Natural killer cell (primary cell): ENCODE data around the gene DUSP5. TPM values are rescaled to one million over a fixed set of nuclear protein-coding genes. Genes with fewer than 3 reads are reported as not detected.

Source experiments
- ATAC-seq, 3 donors: fragments of 150-1000 bp in 2 of 3; fragments of 200-7000 bp in 1 of 3; cut with Tn5 transposase; 1 replicate in 1 of 3; 2 replicates in 2 of 3; pipeline ENCODE4 v1.10.0; 2021; ENCODE audit warnings: mild to moderate bottlenecking in 2 of 3, moderate library complexity in 2 of 3
- DNase-seq, 2 donors: peaks; one replicate each; pipeline versions ENCODE4 v3.0.0 to v3.0.0-alpha.2; 2013 to 2021; ENCODE audit warnings: mixed read lengths in 1 of 2
- H3K27ac ChIP-seq: one replicate; pipeline ENCODE4 v1.5.1; 2013; ENCODE audit warnings: mild to moderate bottlenecking, low read length
- H3K27me3 ChIP-seq: one replicate; pipeline ENCODE4 v1.6.1; 2013; ENCODE audit warnings: low read length; ENCODE audit not compliant: control insufficient read depth, insufficient read depth
- H3K36me3 ChIP-seq: one replicate; pipeline ENCODE4 v1.6.1; 2013; ENCODE audit warnings: low read length; ENCODE audit not compliant: control insufficient read depth, insufficient read depth
- H3K4me1 ChIP-seq: one replicate; pipeline ENCODE4 v1.6.1; 2013; ENCODE audit warnings: low read length; ENCODE audit not compliant: control insufficient read depth, insufficient read depth
- H3K4me3 ChIP-seq: one replicate; pipeline ENCODE4 v1.5.1; 2013; ENCODE audit warnings: low read length
- H3K9me3 ChIP-seq: one replicate; pipeline ENCODE4 v1.6.1; 2013; ENCODE audit warnings: low read length; ENCODE audit not compliant: control insufficient read depth, insufficient read depth
- H3K27ac Mint-ChIP-seq, 2 donors: one replicate each; pipeline ENCODE4 v1.8.0; 2022; ENCODE audit warnings: mild to moderate bottlenecking in 2 of 2, mixed read lengths in 2 of 2, moderate library complexity in 1 of 2
- H3K27me3 Mint-ChIP-seq, 2 donors: one replicate each; pipeline ENCODE4 v1.8.0; 2022; ENCODE audit warnings: low read depth in 2 of 2, mixed read lengths in 2 of 2
- H3K36me3 Mint-ChIP-seq: one replicate; pipeline ENCODE4 v1.8.0; 2022; ENCODE audit warnings: mixed read lengths
- H3K4me1 Mint-ChIP-seq, 2 donors: one replicate each; pipeline ENCODE4 v1.8.0; 2022; ENCODE audit warnings: mixed read lengths in 2 of 2
- H3K4me3 Mint-ChIP-seq: one replicate; pipeline ENCODE4 v1.8.0; 2022; ENCODE audit warnings: mild to moderate bottlenecking, moderate library complexity, mixed read lengths
- H3K9me3 Mint-ChIP-seq, 2 donors: one replicate each; pipeline ENCODE4 v1.8.0; 2022; ENCODE audit warnings: mixed read lengths in 2 of 2
- CTCF ChIP-seq: fragments of 200-600 bp; IDR thresholded peaks from one replicate; pipeline ENCODE4 v1.8.0; 2022; ENCODE audit warnings: antibody characterized with exemption
- WGBS: methylation state at CpG from one replicate; pipeline ENCODE4 v1.1.7; 2013; ENCODE audit warnings: missing lambda C conversion rate; ENCODE audit not compliant: insufficient coverage; 5-methylcytosine and 5-hydroxymethylcytosine counted together
- intact Hi-C: fragments of 100-400 bp; cut with micrococcal nuclease; formaldehyde crosslinking; loops from one replicate; pipeline ENCODE4 v1.14.2; 2022
- total RNA-seq, 4 donors: library from RNA; stranded (reverse); fragments of 120-200 nt in 1 of 4; gene quantifications; one replicate each; pipeline versions ENCODE4 v1.2.3 to v1.2.4, GENCODE V29; 2013 to 2022

Gene DUSP5
- total RNA-seq, 3 donors from 2014 or later (not counting 1 experiment from before 2014, with no cell fraction given): 56.3 to 98.9 (median 69.6) TPM

DNA sequence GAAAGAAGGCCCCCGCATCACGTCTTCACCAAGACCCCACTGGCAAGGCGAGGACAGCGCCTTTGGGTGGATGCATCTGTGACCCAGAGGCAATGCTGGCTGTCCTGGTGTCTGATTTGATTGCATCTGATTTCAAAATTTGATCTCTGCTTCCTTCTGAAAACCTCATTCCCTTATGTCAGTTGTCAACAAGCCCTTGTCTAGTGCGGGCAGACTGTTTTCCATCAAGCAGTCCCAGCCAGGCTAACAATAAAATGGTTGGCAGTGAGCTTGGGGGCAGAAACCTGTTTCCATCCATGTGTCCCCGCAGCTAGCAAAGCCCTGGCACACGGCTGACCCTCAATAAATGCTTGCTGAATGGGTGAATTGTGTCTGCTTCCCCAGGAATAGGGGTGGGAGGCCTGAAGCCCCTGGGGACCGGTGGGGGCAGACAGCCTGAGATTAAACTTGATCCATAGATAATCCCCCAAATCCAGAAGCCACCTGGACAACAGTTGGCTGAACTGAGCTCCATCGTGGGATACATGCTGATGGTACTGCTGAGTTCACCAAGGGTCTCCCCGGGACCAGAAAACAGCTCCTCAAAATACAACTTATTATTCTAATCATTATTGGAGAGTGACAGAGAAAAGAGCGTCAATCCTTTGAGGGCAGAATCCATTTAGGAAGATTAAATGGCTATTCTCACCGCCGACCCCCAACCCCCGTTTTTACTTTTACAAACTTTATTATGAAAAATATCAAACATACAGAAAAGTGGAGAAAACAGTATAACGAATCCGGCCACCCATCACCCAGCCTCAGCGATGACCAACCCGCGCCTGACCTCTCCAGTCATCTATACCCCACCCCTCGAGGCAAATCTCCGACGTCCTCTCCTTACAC lies 912 bp upstream of the DUSP5 start:
- intact Hi-C loops: loop anchor here (1.0 to 5.0 kb wide), 4 partner anchors 54 to 284 kb away; no protein-coding TSS in a partner anchor
- 27% methylated on average over 21 of the region's 22 CpGs for WGBS
- Mint-ChIP-seq H3K27me3 (no peaks in the 10 kb centered on the region), H3K36me3 (no peaks in the 10 kb centered on the region), H3K4me1 (peaks cover 51 to 67% of the 10 kb centered on the region in 2 donors), H3K27ac (peak overlapping the region; percentile 93 to 96), H3K4me3 (peak overlapping the region; percentile 97), H3K9me3 (no peaks in the 10 kb centered on the region)
- Histone ChIP-seq H3K4me1 (peaks cover 48% of the 10 kb centered on the region), H3K36me3 (no peaks in the 10 kb centered on the region), H3K9me3 (no peaks in the 10 kb centered on the region), H3K4me3 (peak overlapping the region; percentile 66), H3K27me3 (no peaks in the 10 kb centered on the region), H3K27ac (peak overlapping the region; percentile 72)
- ATAC-seq: no peak
- peak in 1 of 2 donors; percentile 25 for DNase-seq
- TF ChIP-seq CTCF: no peak

GRCh38 chr10:110498087-110498981 lies 627 bp downstream of the DUSP5 start:
- H3K4me3 Mint-ChIP-seq: peak overlapping the region; percentile 96
- Histone ChIP-seq H3K9me3 (no peaks in the 10 kb centered on the region), H3K4me3 (peak overlapping the region; percentile 62), H3K4me1 (peaks cover 60% of the 10 kb centered on the region), H3K27me3 (no peaks in the 10 kb centered on the region), H3K36me3 (no peaks in the 10 kb centered on the region), H3K27ac (peak overlapping the region; percentile 44)
- no peaks in the 10 kb centered on the region for H3K36me3 Mint-ChIP-seq
- WGBS: 3% methylated on average over 100 of the region's 107 CpGs
- H3K27ac Mint-ChIP-seq: peak overlapping the region; percentile 96
- H3K9me3 Mint-ChIP-seq: no peaks in the 10 kb centered on the region
- peak; percentile 11 for TF ChIP-seq CTCF
- ATAC-seq: peak; percentile 37 to 53 (median 49)
- intact Hi-C loops: loop anchor here (5.0 kb wide), 3 partner anchors 56 to 286 kb away; no protein-coding TSS in a partner anchor
- H3K27me3 Mint-ChIP-seq: no peaks in the 10 kb centered on the region
- peak; percentile 63 to 81 for DNase-seq
- peaks cover 66 to 79% of the 10 kb centered on the region in 2 donors for H3K4me1 Mint-ChIP-seq

DNA sequence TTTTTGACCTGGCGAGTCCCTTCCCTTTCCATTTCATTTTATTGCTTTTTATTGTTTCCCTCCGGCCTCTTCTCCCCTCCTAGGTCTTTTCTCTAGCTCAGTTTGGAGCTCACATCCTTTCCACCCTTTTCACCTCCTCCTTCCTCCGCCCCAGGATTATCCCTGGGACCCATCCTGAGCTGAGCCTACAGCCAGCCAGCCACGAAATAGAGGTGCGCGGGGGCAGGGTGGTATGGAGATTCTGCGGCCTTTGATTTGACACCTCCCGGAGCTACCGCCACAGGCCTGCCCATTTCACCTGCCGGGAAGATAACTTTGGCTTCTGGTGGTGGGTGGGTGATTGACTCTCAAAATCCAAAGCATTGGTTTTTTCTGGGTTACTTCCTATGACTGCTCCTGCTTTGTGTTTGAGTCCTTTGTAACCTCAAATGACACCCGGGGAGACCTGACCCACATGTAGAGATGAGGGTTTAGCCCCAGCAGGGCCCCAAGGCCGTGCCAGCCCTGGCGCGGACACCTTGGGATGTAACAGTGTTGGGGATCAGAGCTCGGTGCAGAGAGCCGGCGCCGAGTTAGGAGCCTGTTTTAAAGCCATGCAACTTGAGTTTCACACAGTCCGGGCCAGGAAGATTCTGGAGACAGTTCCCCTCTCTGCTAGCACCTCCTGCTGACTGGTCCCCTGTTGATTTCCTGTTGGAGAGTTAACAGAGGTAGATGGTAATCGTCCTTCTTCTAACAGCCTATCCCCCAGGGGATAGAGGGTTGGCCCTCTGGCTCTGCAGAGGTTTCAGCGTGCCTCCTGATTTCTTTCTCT lies 1.5 kb downstream of the DUSP5 start:
- H3K27ac ChIP-seq: peak overlapping the region; percentile 44
- no peaks in the 10 kb centered on the region for H3K9me3 Mint-ChIP-seq
- no peaks in the 10 kb centered on the region for H3K36me3 Mint-ChIP-seq
- no peaks in the 10 kb centered on the region for H3K36me3 ChIP-seq
- TF ChIP-seq CTCF: no peak
- H3K4me1 Mint-ChIP-seq: peaks cover 75 to 81% of the 10 kb centered on the region in 2 donors
- no peaks in the 10 kb centered on the region for H3K9me3 ChIP-seq
- peaks cover 69% of the 10 kb centered on the region for H3K4me1 ChIP-seq
- intact Hi-C loops: loop anchor here (5.0 kb wide), 3 partner anchors 57 to 287 kb away; no protein-coding TSS in a partner anchor
- no peak for ATAC-seq
- H3K27me3 ChIP-seq: no peaks in the 10 kb centered on the region
- H3K4me3 ChIP-seq: peak overlapping the region; percentile 62
- DNase-seq: peak; percentile 25 to 70
- H3K4me3 Mint-ChIP-seq: peak overlapping the region; percentile 96
- H3K27ac Mint-ChIP-seq: peak overlapping the region; percentile 96
- WGBS: 49% methylated on average over 20 of the region's 21 CpGs
- no peaks in the 10 kb centered on the region for H3K27me3 Mint-ChIP-seq
